A549 (cell line): ENCODE measurements around the gene PHPT1. TPM values are rescaled to one million over a fixed set of nuclear protein-coding genes. Genes with fewer than 3 reads are reported as not detected.
A peak's percentile ranks its signal among the peaks of the same experiment; 100 is the strongest.
"Not testable (repeated sequence)": the region's sequence is repeated elsewhere in the genome, so short reads cannot be mapped to it uniquely, and the experiment has no call there.

ENCODE experiments used
- ATAC-seq, 2 experiments: fragments of 200-7000 bp in 1 of 2; fragments of >200 bp in 1 of 2; cut with Nextera tagmentation in 1 of 2; cut with Tn5 transposase in 1 of 2; 3 replicates each; pipeline versions ENCODE4 v1.8.0 to v1.9.1; 2018 to 2020; ENCODE audit warnings: mild to moderate bottlenecking in 1 of 2, moderate library complexity in 1 of 2
- CTCF ChIA-PET: fragments of 300-600 bp; sonication (Branson Sonifier 250); formaldehyde crosslinking; extraction: SDS; loops from one replicate; lab custom pipeline; 2021; ENCODE audit warnings: antibody characterized with exemption, inconsistent platforms; lab: Yijun Ruan, JAX
- POLR2A ChIA-PET: fragments of 350-600 bp; formaldehyde crosslinking; extraction: SDS; loops from one replicate; lab custom pipeline; 2021; ENCODE audit warnings: antibody characterized with exemption, inconsistent platforms; lab: Yijun Ruan, JAX
- DNase-seq, 2 experiments: peaks; one replicate each; pipeline versions ENCODE4 v3.0.0 to v3.0.0-alpha.2; 2011 to 2016; ENCODE audit warnings: low read depth in 1 of 2, low spot score in 1 of 2
- FAIRE-seq: peaks from 2 replicates; lab custom pipeline; 2011; peaks lifted over from hg19 to GRCh38; lab: Jason Lieb, UNC
- H3K27ac ChIP-seq, 2 experiments: fragments of >200 bp; sonication (Bioruptor Twin); formaldehyde crosslinking; 3 replicates each; pipeline ENCODE4 v1.5.1; 2016 to 2017
- H3K4me1 ChIP-seq: fragments of >200 bp; sonication (Bioruptor Twin); formaldehyde crosslinking; 3 replicates; pipeline ENCODE4 v1.6.1; 2016
- H3K4me2 ChIP-seq: fragments of >200 bp; sonication (Bioruptor Twin); formaldehyde crosslinking; 3 replicates; pipeline ENCODE4 v1.6.1; 2016
- H3K4me3 ChIP-seq: fragments of >200 bp; sonication (Bioruptor Twin); formaldehyde crosslinking; 3 replicates; pipeline ENCODE4 v1.5.1; 2016
- H3K9me3 ChIP-seq: fragments of >200 bp; sonication (Bioruptor Twin); formaldehyde crosslinking; 3 replicates; pipeline ENCODE4 v1.6.1; 2016
- BCL3 ChIP-seq: fragments of >200 bp; sonication (Bioruptor Twin); formaldehyde crosslinking; IDR thresholded peaks from 3 replicates; pipeline ENCODE4 v1.6.1; 2016
- BHLHE40 ChIP-seq: IDR thresholded peaks from 2 replicates; pipeline ENCODE4 v1.6.1; 2012; ENCODE audit warnings: low read depth, low read length, inconsistent platforms
- CBX8 ChIP-seq: fragments of 200-600 bp; sonication (generic); IDR thresholded peaks from 2 replicates; pipeline ENCODE4 v1.6.1; 2016
- EHMT2 ChIP-seq: fragments of 200-600 bp; sonication (generic); IDR thresholded peaks from 2 replicates; pipeline ENCODE4 v1.6.1; 2016; ENCODE audit warnings: antibody characterized with exemption, low read depth, mild to moderate bottlenecking, moderate library complexity
- ESRRA ChIP-seq: fragments of 150-350 bp; IDR thresholded peaks from 2 replicates; pipeline ENCODE4 v1.6.1; 2014; ENCODE audit warnings: mild to moderate bottlenecking, low read length, borderline replicate concordance
- FOSB ChIP-seq: fragments of 250-450 bp; sonication (Bioruptor Pico); IDR thresholded peaks from 2 replicates; pipeline ENCODE4 v1.5.0; 2020; ENCODE audit warnings: mild to moderate bottlenecking, moderate library complexity
- GATA3 ChIP-seq: IDR thresholded peaks from 2 replicates; pipeline ENCODE4 v1.6.1; 2012; ENCODE audit warnings: borderline replicate concordance
- JUNB ChIP-seq: fragments of >200 bp; sonication (Bioruptor Twin); formaldehyde crosslinking; IDR thresholded peaks from 2 replicates; pipeline ENCODE4 v1.6.1; 2016
- KDM1A ChIP-seq: fragments of 200-600 bp; sonication (generic); IDR thresholded peaks from 2 replicates; pipeline ENCODE4 v1.6.1; 2016; ENCODE audit warnings: low read depth, mild to moderate bottlenecking
- MAFK ChIP-seq: fragments of 450-650 bp; IDR thresholded peaks from 2 replicates; pipeline ENCODE4 v1.6.1; 2014; ENCODE audit not compliant: partially characterized antibody
- NFE2L2 ChIP-seq: fragments of 150-350 bp; conservative IDR thresholded peaks from 2 replicates; pipeline ENCODE4 v1.6.1; 2014; ENCODE audit warnings: low read length
- NR3C1 ChIP-seq: fragments of >200 bp; sonication (Bioruptor Twin); formaldehyde crosslinking; IDR thresholded peaks from 3 replicates; pipeline ENCODE4 v1.6.1; 2017
- PHF8 ChIP-seq: fragments of 200-600 bp; sonication (generic); IDR thresholded peaks from 2 replicates; pipeline ENCODE4 v1.6.1; 2016; ENCODE audit warnings: low read depth, mild to moderate bottlenecking, antibody characterized with exemption, moderate library complexity, borderline replicate concordance
- RAD21 ChIP-seq, 2 experiments: fragments of >200 bp in 1 of 2; sonication (Bioruptor Twin) in 1 of 2; formaldehyde crosslinking in 1 of 2; IDR thresholded peaks in 1 of 2; conservative IDR thresholded peaks in 1 of 2; 2 replicates in 1 of 2; 3 replicates in 1 of 2; pipeline ENCODE4 v1.6.1; 2012 to 2018; ENCODE audit warnings: inconsistent platforms in 1 of 2
- RARB ChIP-seq: fragments of 250-450 bp; sonication (Bioruptor Pico); IDR thresholded peaks from 2 replicates; pipeline ENCODE4 v1.8.0; 2021; ENCODE audit warnings: mild to moderate bottlenecking, moderate library complexity
- RCOR1 ChIP-seq: fragments of 150-350 bp; IDR thresholded peaks from 2 replicates; pipeline ENCODE4 v1.6.1; 2014; ENCODE audit warnings: antibody characterized with exemption, low read length, low read depth
- REST ChIP-seq: fragments of 200-600 bp; sonication (generic); IDR thresholded peaks from 2 replicates; pipeline ENCODE4 v1.6.1; 2016; ENCODE audit warnings: antibody characterized with exemption, mild to moderate bottlenecking, moderate library complexity
- RFX5 ChIP-seq: fragments of 450-650 bp; IDR thresholded peaks from 2 replicates; pipeline ENCODE4 v1.7.1; 2014; ENCODE audit warnings: antibody characterized with exemption, mild to moderate bottlenecking, moderate library complexity
- TP53 ChIP-seq: fragments of 250-450 bp; sonication (Bioruptor Pico); IDR thresholded peaks from 2 replicates; pipeline ENCODE4 v1.5.0; 2021; ENCODE audit warnings: mild to moderate bottlenecking, moderate library complexity
- ZC3H11A ChIP-seq: fragments of 450-650 bp; IDR thresholded peaks from 2 replicates; pipeline ENCODE4 v1.6.1; 2014; ENCODE audit warnings: antibody characterized with exemption, mild to moderate bottlenecking
- ZFP36 ChIP-seq: fragments of 450-650 bp; IDR thresholded peaks from 2 replicates; pipeline ENCODE4 v1.6.1; 2014; ENCODE audit warnings: borderline replicate concordance; ENCODE audit not compliant: partially characterized antibody
- ZNF302 ChIP-seq: fragments of 250-450 bp; sonication (Bioruptor Pico); IDR thresholded peaks from 2 replicates; pipeline ENCODE4 v1.9.0; 2021; ENCODE audit warnings: inconsistent platforms, mild to moderate bottlenecking, moderate library complexity
- ZSCAN20 ChIP-seq: fragments of 250-450 bp; sonication (Bioruptor Pico); IDR thresholded peaks from 2 replicates; pipeline ENCODE4 v1.8.0; 2022; ENCODE audit warnings: mild to moderate bottlenecking, moderate library complexity
- WGBS: methylation state at CpG from one replicate; pipeline ENCODE4 v1.1.6; 2017; ENCODE audit errors: missing lambda C conversion rate; 5-methylcytosine and 5-hydroxymethylcytosine counted together
- polyA plus RNA-seq, 4 experiments: library from polyadenylated mRNA; depleted of rRNA in 3 of 4; stranded (reverse); fragments of >200 nt; fragmentation: RNase III in 1 of 4; extraction: RNeasy Plus Mini Kit Qiagen cat#74134 plus additional on column Dnase treatment in 1 of 4; gene quantifications; 2 replicates in 3 of 4; 3 replicates in 1 of 4; pipeline ENCODE4 v1.2.3, GENCODE V29; 2011 to 2017
- TF ChIP-seq, protein P1 (sequence below): fragments of 150-350 bp; IDR thresholded peaks from 2 replicates; pipeline ENCODE4 v1.6.1; 2014; ENCODE audit warnings: low read depth, mild to moderate bottlenecking, low read length

PHPT1 gene
- polyA plus RNA-seq, 2 of the 4 experiments (the other 2 are of a cell fraction): 123 to 234 TPM

DNA sequence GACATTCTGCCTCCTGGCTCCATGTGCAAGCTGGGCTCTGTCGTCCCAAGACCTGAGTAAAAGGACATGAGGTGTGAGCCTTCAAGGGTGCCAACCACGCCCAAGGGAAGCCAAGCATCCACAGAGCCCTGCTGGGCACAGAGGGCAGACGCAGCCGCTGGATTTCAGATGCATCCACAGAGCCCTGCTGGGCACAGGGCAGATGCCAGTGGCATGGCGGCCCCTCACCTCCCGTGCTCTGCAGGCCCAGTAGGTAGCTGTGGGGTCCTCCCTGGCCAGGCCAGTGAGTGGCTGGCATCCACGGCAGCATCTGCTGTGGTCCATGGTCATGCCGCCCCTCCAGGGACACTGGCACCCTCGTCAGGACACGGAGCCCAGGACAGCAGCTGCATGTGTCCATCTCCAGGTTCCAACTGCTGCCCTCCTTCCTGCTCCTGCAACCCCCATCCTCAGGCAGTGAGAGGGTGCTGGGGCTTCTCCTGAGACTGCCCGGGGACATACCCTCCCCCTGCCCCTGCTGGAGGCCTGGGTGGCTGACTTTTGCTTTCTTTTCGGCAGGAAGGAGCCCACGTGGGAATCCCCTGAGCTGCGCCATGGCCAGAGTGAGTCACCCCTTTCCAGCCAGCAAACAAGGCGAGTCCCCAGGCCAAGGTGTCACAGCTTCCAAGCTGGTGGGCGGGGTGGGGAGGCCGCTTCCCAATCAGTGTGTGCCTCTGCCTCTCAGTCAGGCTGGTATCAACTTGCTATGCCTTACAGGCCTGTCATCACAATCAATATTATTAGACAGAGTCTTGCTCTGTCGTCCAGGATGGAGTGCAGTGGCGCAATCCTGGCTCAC lies 33.1 kb downstream of the PHPT1 start (continued):
- TF ChIP-seq BHLHE40 (no peak), RFX5 (no peak), MAFK (no peak), REST (no peak), JUNB (peak; percentile 52; the same call in 1 of the 2 replicates), RARB (no peak), CBX8 (no peak), KDM1A (no peak), BCL3 (no peak), RCOR1 (no peak), GATA3 (peak; percentile 65; the same call in 1 of the 2 replicates), FOSB (CRISPR knock-in tag) (no peak), ZSCAN20 (CRISPR knock-in tag) (no peak), PHF8 (no peak), RAD21 (conservative IDR thresholded peaks at IDR 0.05 in 1 of 2, IDR thresholded peaks at IDR 0.05 in 1 of 2) (no peak), ZC3H11A (no peak; the same call in 1 of the 2 replicates), EHMT2 (no peak), ZFP36 (no peak), NR3C1 (no peak), NFE2L2 (no peak), TP53 (no peak), ZNF302 (CRISPR knock-in tag) (no peak), ESRRA (no peak)
- TF ChIP-seq, protein P1, sequence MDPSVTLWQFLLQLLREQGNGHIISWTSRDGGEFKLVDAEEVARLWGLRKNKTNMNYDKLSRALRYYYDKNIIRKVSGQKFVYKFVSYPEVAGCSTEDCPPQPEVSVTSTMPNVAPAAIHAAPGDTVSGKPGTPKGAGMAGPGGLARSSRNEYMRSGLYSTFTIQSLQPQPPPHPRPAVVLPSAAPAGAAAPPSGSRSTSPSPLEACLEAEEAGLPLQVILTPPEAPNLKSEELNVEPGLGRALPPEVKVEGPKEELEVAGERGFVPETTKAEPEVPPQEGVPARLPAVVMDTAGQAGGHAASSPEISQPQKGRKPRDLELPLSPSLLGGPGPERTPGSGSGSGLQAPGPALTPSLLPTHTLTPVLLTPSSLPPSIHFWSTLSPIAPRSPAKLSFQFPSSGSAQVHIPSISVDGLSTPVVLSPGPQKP: no peak

DNA sequence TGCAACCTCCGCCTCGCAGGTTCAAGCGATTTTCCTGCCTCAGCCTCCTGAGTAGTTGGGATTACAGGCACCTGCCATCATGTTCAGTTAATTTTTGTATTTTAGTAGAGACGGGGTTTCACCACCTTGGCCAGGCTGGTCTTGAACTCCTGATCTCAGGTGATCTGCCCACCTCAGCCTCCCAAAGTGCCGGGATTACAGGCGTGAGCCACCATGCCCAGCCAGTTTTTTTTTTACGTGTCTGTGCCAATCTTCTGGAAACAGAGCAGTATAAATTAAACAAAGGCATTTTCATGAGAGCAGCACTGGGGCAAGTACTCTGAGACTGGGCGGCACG lies 33.7 kb downstream of the PHPT1 start:
- not testable (repeated sequence) for H3K9me3 ChIP-seq, FAIRE-seq, H3K4me3 ChIP-seq, ATAC-seq, DNase-seq
- Histone ChIP-seq H3K27ac (peak overlapping the region; percentile 97 to 98), H3K4me1 (peaks cover 48% of the 10 kb centered on the region), H3K4me2 (peak overlapping the region; percentile 77)
- POLR2A ChIA-PET: interaction anchor here (0.9 to 6.8 kb wide), 5 partner anchors 13 to 32 kb away, joined by 3 to 108 read pairs (median 10); partner anchors contain the start of gene EDF1
- CTCF ChIA-PET: interaction anchor here (0.6 to 14.7 kb wide), 11 partner anchors 8 to 164 kb away, joined by 3 to 139 read pairs (median 8); partner anchors contain the start of genes AJM1, C8G and FBXW5
- WGBS: 36% methylated on average over 9 of the region's 9 CpGs
